SK-N-SH treated with all-trans-retinoic acid at 6 μM for 48 hours (cell line): ENCODE data around the gene ZNF684.
"Not testable (repeated sequence)": the region's sequence is repeated elsewhere in the genome, so short reads cannot be mapped to it uniquely, and the experiment has no call there.

Source experiments
- BACH2 ChIP-seq: fragments of 250-450 bp; sonication (Bioruptor Pico); IDR thresholded peaks from 2 replicates; pipeline ENCODE4 v1.9.0; 2021; ENCODE audit warnings: mild to moderate bottlenecking, borderline replicate concordance
- CREB5 ChIP-seq: fragments of 250-450 bp; sonication (Bioruptor Pico); IDR thresholded peaks from 2 replicates; pipeline ENCODE4 v1.5.1; 2020; ENCODE audit warnings: low read depth, mild to moderate bottlenecking, moderate library complexity
- OSR1 ChIP-seq: fragments of 250-450 bp; sonication (Bioruptor Pico); IDR thresholded peaks from 2 replicates; pipeline ENCODE4 v1.8.0; 2022; ENCODE audit warnings: moderate library complexity, mild to moderate bottlenecking, inconsistent platforms
- PATZ1 ChIP-seq: fragments of 250-450 bp; sonication (Bioruptor Pico); IDR thresholded peaks from 2 replicates; pipeline ENCODE4 v1.8.0; 2020; ENCODE audit warnings: mild to moderate bottlenecking, moderate library complexity, borderline replicate concordance
- TOX ChIP-seq: fragments of 250-450 bp; sonication (Bioruptor Pico); IDR thresholded peaks from 2 replicates; pipeline ENCODE4 v1.8.0; 2021; ENCODE audit warnings: mild to moderate bottlenecking, moderate library complexity, borderline replicate concordance
- ZFP30 ChIP-seq: fragments of 450-650 bp; formaldehyde crosslinking; IDR thresholded peaks from 2 replicates; pipeline ENCODE4 v1.5.0; 2022; ENCODE audit warnings: mild to moderate bottlenecking, moderate library complexity
- ZNF565 ChIP-seq: fragments of 450-650 bp; formaldehyde crosslinking; conservative IDR thresholded peaks from 2 replicates; pipeline ENCODE4 v1.5.0; 2020; ENCODE audit warnings: low read depth, mild to moderate bottlenecking, moderate library complexity
- ZNF70 ChIP-seq: fragments of 450-650 bp; formaldehyde crosslinking; IDR thresholded peaks from 2 replicates; pipeline ENCODE4 v1.5.0; 2020; ENCODE audit warnings: mild to moderate bottlenecking, moderate library complexity

GRCh38 chr1:40502651-40503050 is 28.8 kb upstream of the ZNF684 start:
- not testable (repeated sequence) for TF ChIP-seq ZFP30 (CRISPR knock-in tag); ZNF70 (CRISPR knock-in tag); TOX (CRISPR knock-in tag); CREB5 (CRISPR knock-in tag); OSR1 (CRISPR knock-in tag); PATZ1; ZNF565 (CRISPR knock-in tag); BACH2 (CRISPR knock-in tag)
